Tibial nerve (tissue), 4 donors: ENCODE results near the gene HOXB2. TPM values are rescaled to one million over a fixed set of nuclear protein-coding genes. Genes with fewer than 3 reads are reported as not detected.
"Not testable (repeated sequence)": the region's sequence is repeated elsewhere in the genome, so short reads cannot be mapped to it uniquely, and the experiment has no call there.

Experiments
- DNase-seq, 2 donors: peaks; one replicate each; pipeline ENCODE4 v3.0.0-alpha.2; 2019; ENCODE audit warnings: low spot score in 2 of 2
- H3K27ac ChIP-seq, 4 donors: fragments of 200-600 bp; sonication (generic) in 3 of 4; one replicate each; pipeline ENCODE4 v1.5.1; 2017 to 2019; ENCODE audit warnings: mild to moderate bottlenecking in 1 of 4
- H3K27me3 ChIP-seq, 2 donors: fragments of 200-600 bp; sonication (generic) in 1 of 2; one replicate each; pipeline versions ENCODE4 v1.5.1 to v1.6.0; 2017 to 2019
- H3K36me3 ChIP-seq, 3 donors: fragments of 200-600 bp; sonication (generic); one replicate each; pipeline ENCODE4 v1.5.1; 2018 to 2019
- H3K4me1 ChIP-seq, 4 donors: fragments of 200-600 bp; sonication (generic) in 3 of 4; one replicate each; pipeline ENCODE4 v1.5.1; 2017 to 2019
- H3K4me3 ChIP-seq, 4 donors: fragments of 200-600 bp; sonication (generic) in 3 of 4; one replicate each; pipeline ENCODE4 v1.5.1; 2017 to 2019; ENCODE audit warnings: mild to moderate bottlenecking in 1 of 4, moderate library complexity in 1 of 4
- H3K9me3 ChIP-seq, 4 donors: fragments of 200-600 bp; sonication (generic) in 3 of 4; one replicate each; pipeline ENCODE4 v1.5.1; 2017 to 2019
- EP300 ChIP-seq, 2 donors: sonication (generic); formaldehyde crosslinking; IDR thresholded peaks; one replicate each; pipeline ENCODE4 v1.6.1; 2017; ENCODE audit warnings: antibody characterized with exemption in 2 of 2, mild to moderate bottlenecking in 1 of 2
- POLR2A ChIP-seq, 2 donors: fragments of 450-650 bp; IDR thresholded peaks; one replicate each; pipeline ENCODE4 v1.6.1; 2017; ENCODE audit warnings: antibody characterized with exemption in 2 of 2, mild to moderate bottlenecking in 2 of 2, moderate library complexity in 2 of 2
- WGBS, 2 donors: methylation state at CpG; one replicate each; pipeline ENCODE4 v1.1.5; 2018; 5-methylcytosine and 5-hydroxymethylcytosine counted together
- total RNA-seq, 4 donors: library from RNA; depleted of rRNA; stranded (reverse); fragments of >200 nt; gene quantifications; one replicate each; pipeline ENCODE4 v1.1.0, GENCODE V29; 2016
- TF ChIP-seq, protein P1 (sequence below), 5 experiments: fragments of 200-600 bp in 3 of 5; fragments of 450-650 bp in 2 of 5; sonication (generic) in 3 of 5; IDR thresholded peaks; one replicate each; pipeline ENCODE4 v1.5.1; 2016 to 2019; ENCODE audit warnings: antibody characterized with exemption in 5 of 5, mild to moderate bottlenecking in 3 of 5, moderate library complexity in 2 of 5

HOXB2 gene
- total RNA-seq, 4 donors from 2014 or later: 6.9 to 29.3 (median 19.2) TPM

DNA sequence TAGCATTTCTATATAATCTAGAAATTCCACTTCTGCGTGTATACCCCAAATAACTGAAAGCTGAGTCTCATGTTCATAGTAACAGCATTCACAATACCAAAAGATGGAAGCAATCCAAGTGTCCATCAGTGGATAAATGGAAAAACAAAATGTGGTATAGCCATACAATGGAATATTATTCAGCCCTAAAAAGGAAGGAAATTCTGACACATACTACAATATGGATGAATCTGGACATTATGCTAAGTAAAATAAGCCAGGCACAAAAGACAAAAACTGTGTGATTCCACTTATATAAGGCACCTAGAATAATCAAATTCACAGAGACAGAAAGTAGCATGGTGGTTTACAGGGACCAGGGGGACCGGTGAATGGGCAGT, 34.5 kb downstream of the HOXB2 start:
- 77 to 79% methylated on average over 2 of the region's 2 CpGs for WGBS, 2 donors
- H3K27ac ChIP-seq: no peak overlapping the region
- H3K9me3 ChIP-seq: no peaks in the 10 kb centered on the region
- H3K4me1 ChIP-seq: no peaks in the 10 kb centered on the region
- no peaks in the 10 kb centered on the region for H3K36me3 ChIP-seq
- TF ChIP-seq POLR2A (IDR thresholded peaks at IDR 0.05): no peak
- TF ChIP-seq, protein P1, sequence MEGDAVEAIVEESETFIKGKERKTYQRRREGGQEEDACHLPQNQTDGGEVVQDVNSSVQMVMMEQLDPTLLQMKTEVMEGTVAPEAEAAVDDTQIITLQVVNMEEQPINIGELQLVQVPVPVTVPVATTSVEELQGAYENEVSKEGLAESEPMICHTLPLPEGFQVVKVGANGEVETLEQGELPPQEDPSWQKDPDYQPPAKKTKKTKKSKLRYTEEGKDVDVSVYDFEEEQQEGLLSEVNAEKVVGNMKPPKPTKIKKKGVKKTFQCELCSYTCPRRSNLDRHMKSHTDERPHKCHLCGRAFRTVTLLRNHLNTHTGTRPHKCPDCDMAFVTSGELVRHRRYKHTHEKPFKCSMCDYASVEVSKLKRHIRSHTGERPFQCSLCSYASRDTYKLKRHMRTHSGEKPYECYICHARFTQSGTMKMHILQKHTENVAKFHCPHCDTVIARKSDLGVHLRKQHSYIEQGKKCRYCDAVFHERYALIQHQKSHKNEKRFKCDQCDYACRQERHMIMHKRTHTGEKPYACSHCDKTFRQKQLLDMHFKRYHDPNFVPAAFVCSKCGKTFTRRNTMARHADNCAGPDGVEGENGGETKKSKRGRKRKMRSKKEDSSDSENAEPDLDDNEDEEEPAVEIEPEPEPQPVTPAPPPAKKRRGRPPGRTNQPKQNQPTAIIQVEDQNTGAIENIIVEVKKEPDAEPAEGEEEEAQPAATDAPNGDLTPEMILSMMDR (IDR thresholded peaks at IDR 0.05): no peak
- no peak for TF ChIP-seq EP300 (IDR thresholded peaks at IDR 0.05)
- peaks cover 0 to 39% of the 10 kb centered on the region in 2 donors for H3K27me3 ChIP-seq
- no peak overlapping the region for H3K4me3 ChIP-seq
- no peak for DNase-seq

DNA sequence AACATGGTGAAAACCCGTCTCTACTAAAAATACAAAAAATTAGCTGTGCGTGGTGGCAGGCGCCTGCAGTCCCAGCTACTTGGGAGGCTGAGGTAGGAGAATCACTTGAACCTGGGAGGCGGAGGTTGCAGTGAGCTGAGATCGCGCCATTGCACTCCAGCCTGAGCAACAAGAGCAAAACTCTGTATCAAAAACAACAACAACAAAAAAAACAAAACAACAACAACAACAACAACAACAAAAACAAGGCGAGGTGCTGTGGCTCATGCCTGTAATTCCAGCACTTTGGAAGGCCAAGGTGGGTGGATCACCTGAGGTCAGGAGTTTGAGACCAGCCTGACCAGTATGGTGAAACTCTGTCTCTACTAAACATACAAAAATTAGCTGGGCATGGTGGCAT, 35.2 kb downstream of the HOXB2 start:
- not testable (repeated sequence) for H3K36me3 ChIP-seq, DNase-seq, H3K27ac ChIP-seq, H3K9me3 ChIP-seq, H3K4me3 ChIP-seq, H3K4me1 ChIP-seq
- WGBS, 2 donors: 95 to 97% methylated on average over 7 of the region's 7 CpGs
- H3K27me3 ChIP-seq: peaks cover 0 to 39% of the 10 kb centered on the region in 2 donors

DNA sequence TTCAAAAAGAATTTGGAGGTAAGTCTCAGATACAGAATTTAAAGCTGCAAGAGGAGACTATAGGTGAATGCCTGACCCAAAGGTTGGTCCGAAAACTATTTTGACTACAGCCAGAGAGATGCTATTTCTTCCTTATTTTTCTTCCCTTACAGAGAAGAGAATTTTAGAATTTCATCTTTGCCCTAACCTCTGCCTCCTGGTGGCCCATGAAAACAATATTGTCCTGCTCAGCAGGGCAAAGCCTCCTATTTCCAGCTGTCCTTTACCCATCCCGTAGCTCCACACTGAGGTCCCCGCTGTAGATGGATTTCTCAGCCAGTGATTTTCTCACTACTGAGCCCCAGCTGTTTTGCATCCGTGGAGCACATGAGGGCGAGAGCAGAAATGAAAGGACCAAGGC, 38.7 kb downstream of the HOXB2 start:
- H3K36me3 ChIP-seq: no peaks in the 10 kb centered on the region
- 65 to 70% methylated on average over 5 of the region's 5 CpGs for WGBS, 2 donors
- H3K27me3 ChIP-seq: peaks cover 0 to 49% of the 10 kb centered on the region in 2 donors

DNA sequence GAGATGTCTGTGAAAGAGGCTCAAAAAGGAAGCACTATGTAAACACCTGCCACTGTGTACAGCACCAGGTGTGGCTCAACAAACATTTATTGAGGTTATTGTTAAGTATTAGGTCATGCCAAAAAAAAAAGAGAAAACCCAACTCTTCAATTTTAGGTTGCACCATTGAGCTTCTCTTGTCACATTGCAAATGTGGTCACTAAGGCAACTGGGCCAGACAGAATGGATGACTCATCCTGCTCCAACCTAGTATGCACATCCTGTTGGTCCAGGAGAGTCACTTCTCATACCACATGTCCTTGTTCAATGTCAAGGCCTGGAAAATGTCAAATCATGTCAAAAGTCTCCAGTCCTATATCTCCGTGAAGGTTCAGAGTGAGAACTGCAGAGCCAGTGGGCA, 39.1 kb downstream of the HOXB2 start:
- no peaks in the 10 kb centered on the region for H3K36me3 ChIP-seq
- H3K4me1 ChIP-seq: no peaks in the 10 kb centered on the region
- H3K4me3 ChIP-seq: no peak overlapping the region
- peaks cover 0 to 49% of the 10 kb centered on the region in 2 donors for H3K27me3 ChIP-seq
- 57 to 81% methylated on average over 1 of the region's 1 CpG for WGBS, 2 donors
- no peak for DNase-seq
- H3K9me3 ChIP-seq: no peaks in the 10 kb centered on the region
- no peak overlapping the region for H3K27ac ChIP-seq
- TF ChIP-seq, protein P1 (IDR thresholded peaks at IDR 0.05): no peak
- no peak for TF ChIP-seq EP300 (IDR thresholded peaks at IDR 0.05)

More for the DNA sequence above, 38.7 kb downstream of the HOXB2 start:
- DNase-seq: no peak
- no peak overlapping the region for H3K4me3 ChIP-seq
- H3K27ac ChIP-seq: no peak overlapping the region
- H3K9me3 ChIP-seq: no peaks in the 10 kb centered on the region
- no peak for TF ChIP-seq EP300 (IDR thresholded peaks at IDR 0.05)
- TF ChIP-seq, protein P1 (IDR thresholded peaks at IDR 0.05): no peak
- no peak for TF ChIP-seq POLR2A (IDR thresholded peaks at IDR 0.05)
- H3K4me1 ChIP-seq: no peaks in the 10 kb centered on the region

DNA sequence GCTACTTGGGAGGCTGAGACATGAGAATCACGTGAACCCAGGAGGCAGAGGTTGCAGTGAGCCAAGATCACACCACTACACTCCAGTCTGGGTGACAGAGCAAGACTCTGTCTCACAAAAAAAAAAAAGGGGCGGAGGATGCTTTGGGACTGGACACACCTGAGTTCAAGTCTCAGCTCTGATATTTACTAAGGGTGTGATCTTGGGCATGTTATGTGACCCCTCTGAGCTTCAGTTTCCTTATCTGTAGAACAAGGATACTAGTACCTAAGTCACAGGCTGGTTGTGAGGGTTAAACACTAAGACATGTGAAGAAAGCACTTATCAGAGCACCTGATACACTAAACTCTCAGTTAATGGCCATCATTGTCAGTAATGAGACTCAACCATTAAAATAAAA, 40.0 kb downstream of the HOXB2 start:
- Histone ChIP-seq H3K4me3 (no peak overlapping the region), H3K9me3 (no peaks in the 10 kb centered on the region), H3K27ac (no peak overlapping the region), H3K4me1 (no peaks in the 10 kb centered on the region), H3K36me3 (no peaks in the 10 kb centered on the region), H3K27me3 (peaks cover 0 to 49% of the 10 kb centered on the region in 2 donors)
- TF ChIP-seq EP300 (IDR thresholded peaks at IDR 0.05): no peak
- TF ChIP-seq, protein P1 (IDR thresholded peaks at IDR 0.05): no peak
- TF ChIP-seq POLR2A (IDR thresholded peaks at IDR 0.05): no peak
- 92% methylated on average over 2 of the region's 2 CpGs for WGBS, 2 donors
- DNase-seq: no peak

DNA sequence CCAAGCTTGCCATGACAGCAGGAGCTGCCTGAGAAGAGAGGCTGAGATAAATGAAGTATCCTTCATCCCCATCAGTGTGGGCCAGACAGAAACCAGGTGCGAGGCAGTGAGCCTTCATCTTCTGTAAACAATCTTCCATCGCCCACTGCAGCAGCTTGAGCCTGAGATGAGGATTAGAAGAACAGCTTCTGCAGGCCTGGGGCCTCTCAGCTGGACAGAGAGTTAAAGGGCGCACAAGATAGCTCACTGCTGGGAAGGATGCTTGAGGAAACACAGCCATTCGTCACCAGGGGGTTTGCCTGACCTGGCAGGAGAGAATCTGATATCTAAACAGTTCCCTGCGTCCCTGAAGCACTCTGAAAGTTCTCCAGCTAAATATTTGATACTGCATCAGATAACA, 41.2 kb downstream of the HOXB2 start:
- H3K27me3 ChIP-seq: peaks cover 0 to 48% of the 10 kb centered on the region in 2 donors
- H3K4me1 ChIP-seq: no peaks in the 10 kb centered on the region
- WGBS, 2 donors: 65 to 73% methylated on average over 5 of the region's 5 CpGs
- H3K4me3 ChIP-seq: no peak overlapping the region
- TF ChIP-seq, protein P1 (IDR thresholded peaks at IDR 0.05): no peak
- TF ChIP-seq POLR2A (IDR thresholded peaks at IDR 0.05) (no peak), EP300 (IDR thresholded peaks at IDR 0.05) (no peak)
- H3K27ac ChIP-seq: no peak overlapping the region
- no peaks in the 10 kb centered on the region for H3K36me3 ChIP-seq
- H3K9me3 ChIP-seq: no peaks in the 10 kb centered on the region
- DNase-seq: no peak
